Thoracic aorta (tissue), 2 donors: ENCODE data around the gene OTX2. TPM values are rescaled to one million over a fixed set of nuclear protein-coding genes. Genes with fewer than 3 reads are reported as not detected.

Experiments
- ATAC-seq: fragments of 150-250 bp; one replicate; pipeline ENCODE4 v1.8.0; 2017; ENCODE audit warnings: low read depth; ENCODE audit not compliant: insufficient number of reproducible peaks, low FRiP score
- DNase-seq: peaks from one replicate; pipeline ENCODE4 v3.0.0-alpha.2; 2020; ENCODE audit warnings: low spot score
- H3K27ac ChIP-seq, 2 donors: fragments of 200-600 bp; sonication (generic); 1 replicate in 1 of 2; 2 replicates in 1 of 2; pipeline ENCODE4 v1.5.1; 2016; ENCODE audit warnings: mild to moderate bottlenecking in 2 of 2, moderate library complexity in 2 of 2
- H3K27me3 ChIP-seq: fragments of 200-600 bp; sonication (generic); replicated peaks from 2 replicates; pipeline ENCODE4 v1.6.0; 2016; ENCODE audit warnings: mild to moderate bottlenecking; ENCODE audit not compliant: insufficient read depth
- H3K36me3 ChIP-seq: fragments of 200-600 bp; sonication (generic); one replicate; pipeline ENCODE4 v1.5.1; 2016
- H3K4me1 ChIP-seq, 2 donors: fragments of 200-600 bp; sonication (generic); 1 replicate in 1 of 2; 2 replicates in 1 of 2; pipeline versions ENCODE4 v1.5.1 to v1.6.0; 2016; ENCODE audit warnings: low read depth in 2 of 2, mild to moderate bottlenecking in 1 of 2; ENCODE audit not compliant: control insufficient read depth in 1 of 2
- H3K4me3 ChIP-seq: fragments of 200-600 bp; sonication (generic); 2 replicates; pipeline ENCODE4 v1.5.1; 2016; ENCODE audit warnings: mild to moderate bottlenecking
- H3K9me3 ChIP-seq: fragments of 200-600 bp; sonication (generic); 2 replicates; pipeline ENCODE4 v1.5.1; 2016
- total RNA-seq, 2 donors: library from RNA; depleted of rRNA; stranded (reverse); fragments of >200 nt; gene quantifications; one replicate each; pipeline versions ENCODE4 v1.1.0 to v1.2.3, GENCODE V29; 2016
- TF ChIP-seq, protein P1 (sequence below): fragments of 200-600 bp; sonication (generic); IDR thresholded peaks from one replicate; pipeline ENCODE4 v1.5.1; 2019; ENCODE audit warnings: antibody characterized with exemption

Gene OTX2
- total RNA-seq, 2 donors from 2014 or later, result not detected

DNA sequence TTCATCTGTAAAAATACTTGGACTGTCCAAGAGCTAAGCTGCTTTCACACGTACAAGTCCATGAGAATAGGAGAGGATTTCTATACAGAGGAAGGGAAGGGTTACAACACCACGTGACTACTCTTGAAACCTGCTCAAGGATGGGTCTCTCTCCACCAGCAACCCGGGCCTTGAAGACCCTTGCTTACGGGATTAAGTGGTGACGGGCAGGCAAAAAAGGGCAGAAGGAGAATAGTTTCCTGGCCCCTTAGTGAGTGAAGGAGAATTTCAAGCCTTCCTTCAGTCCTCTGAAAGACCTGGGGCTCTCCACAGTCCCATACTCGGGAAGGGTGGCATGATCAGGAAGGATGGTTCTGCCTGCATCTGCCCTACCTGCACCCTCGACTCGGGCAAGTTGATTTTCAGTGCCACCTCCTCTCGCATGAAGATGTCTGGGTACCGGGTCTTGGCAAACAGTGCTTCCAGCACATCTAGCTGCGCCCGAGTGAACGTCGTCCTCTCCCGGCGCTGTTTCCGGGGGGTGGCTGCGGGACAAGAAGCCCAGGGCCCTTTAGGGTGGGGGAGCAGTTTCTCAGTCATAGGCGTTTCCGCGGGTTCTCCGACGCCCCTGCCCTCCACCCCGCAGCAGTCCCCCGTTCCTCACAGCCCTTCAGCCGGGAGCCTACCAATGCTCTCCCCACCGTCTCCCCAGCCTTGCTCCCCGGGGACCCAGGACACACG lies 6.3 kb downstream of the OTX2 start:
- Histone ChIP-seq H3K27me3 (peaks cover 11% of the 10 kb centered on the region), H3K4me3 (no peak overlapping the region), H3K36me3 (no peaks in the 10 kb centered on the region), H3K4me1 (peaks cover 5 to 14% of the 10 kb centered on the region in 2 donors), H3K9me3 (no peaks in the 10 kb centered on the region), H3K27ac (no peak overlapping the region)
- TF ChIP-seq, protein P1, sequence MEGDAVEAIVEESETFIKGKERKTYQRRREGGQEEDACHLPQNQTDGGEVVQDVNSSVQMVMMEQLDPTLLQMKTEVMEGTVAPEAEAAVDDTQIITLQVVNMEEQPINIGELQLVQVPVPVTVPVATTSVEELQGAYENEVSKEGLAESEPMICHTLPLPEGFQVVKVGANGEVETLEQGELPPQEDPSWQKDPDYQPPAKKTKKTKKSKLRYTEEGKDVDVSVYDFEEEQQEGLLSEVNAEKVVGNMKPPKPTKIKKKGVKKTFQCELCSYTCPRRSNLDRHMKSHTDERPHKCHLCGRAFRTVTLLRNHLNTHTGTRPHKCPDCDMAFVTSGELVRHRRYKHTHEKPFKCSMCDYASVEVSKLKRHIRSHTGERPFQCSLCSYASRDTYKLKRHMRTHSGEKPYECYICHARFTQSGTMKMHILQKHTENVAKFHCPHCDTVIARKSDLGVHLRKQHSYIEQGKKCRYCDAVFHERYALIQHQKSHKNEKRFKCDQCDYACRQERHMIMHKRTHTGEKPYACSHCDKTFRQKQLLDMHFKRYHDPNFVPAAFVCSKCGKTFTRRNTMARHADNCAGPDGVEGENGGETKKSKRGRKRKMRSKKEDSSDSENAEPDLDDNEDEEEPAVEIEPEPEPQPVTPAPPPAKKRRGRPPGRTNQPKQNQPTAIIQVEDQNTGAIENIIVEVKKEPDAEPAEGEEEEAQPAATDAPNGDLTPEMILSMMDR, result no peak
- ATAC-seq, result no peak
- DNase-seq, result no peak

DNA sequence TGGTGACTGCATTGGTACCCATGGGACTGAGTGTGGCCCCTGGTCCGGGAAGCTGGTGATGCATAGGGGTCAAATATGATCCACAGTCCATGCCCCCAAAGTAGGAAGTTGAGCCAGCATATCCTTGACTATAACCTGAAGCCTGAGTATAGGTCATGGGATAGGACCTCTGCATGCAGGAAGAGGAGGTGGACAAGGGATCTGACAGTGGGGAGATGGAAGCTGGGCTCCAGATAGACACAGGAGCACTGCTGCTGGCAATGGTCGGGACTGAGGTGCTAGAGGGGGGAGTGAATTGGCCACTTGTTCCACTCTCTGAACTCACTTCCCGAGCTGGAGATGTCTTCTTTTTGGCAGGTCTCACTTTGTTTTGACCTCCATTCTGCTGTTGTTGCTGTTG lies 8.4 kb downstream of the OTX2 start:
- Histone ChIP-seq H3K4me1 (peaks cover 0 to 16% of the 10 kb centered on the region in 2 donors), H3K36me3 (no peaks in the 10 kb centered on the region), H3K9me3 (no peaks in the 10 kb centered on the region), H3K4me3 (no peak overlapping the region), H3K27ac (no peak overlapping the region), H3K27me3 (peaks cover 11% of the 10 kb centered on the region)
- TF ChIP-seq, protein P1, result no peak
- ATAC-seq, result no peak
- no peak for DNase-seq

DNA sequence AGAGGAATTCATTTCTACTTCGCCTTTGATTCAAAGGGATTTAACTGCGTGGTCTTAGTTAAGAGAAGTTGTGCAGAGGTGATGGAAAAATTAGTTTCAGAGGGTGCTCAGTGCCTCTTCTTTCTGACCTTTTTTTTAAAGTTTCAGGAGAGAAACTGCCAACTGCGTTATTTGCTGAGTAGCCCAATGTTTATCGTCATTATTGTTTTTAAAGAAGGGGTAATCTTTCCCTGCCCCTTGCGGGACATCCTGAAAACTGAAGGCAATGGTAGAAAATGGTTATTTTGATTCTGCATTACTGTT lies 11.0 kb downstream of the OTX2 start:
- Histone ChIP-seq H3K4me1 (peaks cover 0 to 26% of the 10 kb centered on the region in 2 donors), H3K27me3 (peaks cover 29% of the 10 kb centered on the region), H3K27ac (no peak overlapping the region), H3K9me3 (no peaks in the 10 kb centered on the region), H3K4me3 (no peak overlapping the region), H3K36me3 (no peaks in the 10 kb centered on the region)
- DNase-seq (no peak), ATAC-seq (no peak)
- TF ChIP-seq, protein P1, result no peak

DNA sequence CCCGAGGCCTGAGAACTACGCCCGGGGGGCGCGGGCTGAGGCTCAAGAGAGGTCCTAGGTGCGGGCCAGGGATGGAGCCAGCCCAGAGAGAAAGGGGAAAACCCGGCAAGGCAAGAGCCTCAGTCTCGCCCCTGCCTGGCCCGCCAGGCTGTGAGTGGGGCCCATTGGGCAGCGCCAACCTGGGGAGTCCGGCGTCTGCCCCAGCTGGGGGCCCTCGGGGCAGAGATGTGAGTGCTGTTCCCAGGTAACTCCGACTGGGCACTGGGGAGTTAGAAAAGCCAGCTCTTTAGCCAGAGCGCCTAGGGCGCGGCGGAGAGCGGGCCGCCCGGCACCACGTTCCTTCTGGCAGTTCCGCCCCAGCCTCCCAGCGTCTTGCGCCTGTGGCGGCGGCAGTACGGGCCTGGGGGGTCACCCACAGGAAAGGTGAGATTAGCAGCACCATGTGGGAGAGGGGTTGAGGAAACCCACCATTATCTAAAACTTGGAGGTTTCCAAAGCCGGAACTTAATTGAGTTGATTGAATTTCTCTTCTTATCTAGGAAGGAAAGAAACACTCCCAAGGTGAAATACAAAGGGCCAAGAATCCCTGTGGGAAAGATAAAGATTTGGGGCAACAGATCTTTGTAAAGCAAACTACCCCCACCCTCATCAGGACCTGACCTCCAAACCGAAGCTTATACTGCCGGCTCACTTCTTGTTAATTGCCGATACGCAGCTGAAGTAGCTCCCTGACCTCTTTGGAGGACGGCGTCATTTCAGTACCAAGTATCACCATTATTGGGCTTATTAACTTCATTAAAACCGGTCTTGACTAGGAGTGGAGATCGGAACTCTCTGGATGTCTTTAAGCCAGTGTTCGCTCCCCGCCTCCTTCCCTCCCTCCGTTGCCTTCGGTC lies 11.6 kb downstream of the OTX2 start:
- no peaks in the 10 kb centered on the region for H3K36me3 ChIP-seq
- peak overlapping the region; percentile 59 for H3K4me3 ChIP-seq
- H3K27ac ChIP-seq, result no peak overlapping the region
- ATAC-seq (no peak), DNase-seq (no peak)
- peaks cover 29% of the 10 kb centered on the region for H3K27me3 ChIP-seq
- no peaks in the 10 kb centered on the region for H3K9me3 ChIP-seq
- H3K4me1 ChIP-seq, result peaks cover 0 to 27% of the 10 kb centered on the region in 2 donors
- TF ChIP-seq, protein P1, result no peak
